H9 (cell line): Measurements from ENCODE around the gene PRDX4. TPM values are rescaled to one million over a fixed set of nuclear protein-coding genes. Genes with fewer than 3 reads are reported as not detected.
A peak's percentile ranks its signal among the peaks of the same experiment; 100 is the strongest.

ENCODE experiments used
- DNase-seq: peaks from one replicate; pipeline ENCODE4 v3.0.0-alpha.2; 2017
- H2AFZ ChIP-seq: one replicate; pipeline ENCODE4 v1.6.1; 2013; ENCODE audit warnings: mild to moderate bottlenecking, low read length, control low read depth, moderate library complexity
- H2AK5ac ChIP-seq: 2 replicates; pipeline ENCODE4 v1.6.1; 2013; ENCODE audit warnings: low read length, control low read depth, mixed read lengths; ENCODE audit not compliant: insufficient read length
- H2BK120ac ChIP-seq: one replicate; pipeline ENCODE4 v1.6.1; 2013; ENCODE audit warnings: low read depth, mild to moderate bottlenecking, low read length, control low read depth, inconsistent platforms; ENCODE audit not compliant: poor library complexity, severe bottlenecking
- H2BK12ac ChIP-seq: 2 replicates; pipeline ENCODE4 v1.6.1; 2013; ENCODE audit warnings: low read length, control low read depth, mixed read lengths, low read depth; ENCODE audit not compliant: insufficient read length
- H2BK15ac ChIP-seq: 2 replicates; pipeline ENCODE4 v1.6.1; 2013; ENCODE audit warnings: low read depth, low read length, control low read depth
- H2BK20ac ChIP-seq: one replicate; pipeline ENCODE4 v1.6.1; 2013; ENCODE audit warnings: low read depth, mild to moderate bottlenecking, low read length, control low read depth, inconsistent platforms; ENCODE audit not compliant: poor library complexity, severe bottlenecking
- H2BK5ac ChIP-seq: 2 replicates; pipeline ENCODE4 v1.6.1; 2013; ENCODE audit warnings: low read length, control low read depth, mixed read lengths; ENCODE audit not compliant: insufficient read length
- H3K14ac ChIP-seq: 2 replicates; pipeline ENCODE4 v1.6.1; 2013; ENCODE audit warnings: low read length, control low read depth; ENCODE audit not compliant: insufficient read depth
- H3K18ac ChIP-seq: 2 replicates; pipeline ENCODE4 v1.6.1; 2013; ENCODE audit warnings: low read depth, mild to moderate bottlenecking, mixed read lengths, low read length, control low read depth; ENCODE audit not compliant: insufficient read length
- H3K23ac ChIP-seq: 2 replicates; pipeline ENCODE4 v1.6.1; 2013; ENCODE audit warnings: low read length, control low read depth, mixed read lengths, low read depth; ENCODE audit not compliant: insufficient read length
- H3K23me2 ChIP-seq: 2 replicates; pipeline ENCODE4 v1.6.1; 2013; ENCODE audit warnings: low read depth, mild to moderate bottlenecking, mixed read lengths, low read length, control low read depth; ENCODE audit not compliant: insufficient read length, poor library complexity, severe bottlenecking
- H3K27ac ChIP-seq: 2 replicates; pipeline ENCODE4 v1.5.1; 2013; ENCODE audit warnings: low read length, control low read depth, mixed read lengths, low read depth; ENCODE audit not compliant: insufficient read length
- H3K27me3 ChIP-seq: 2 replicates; pipeline ENCODE4 v1.6.1; 2013; ENCODE audit warnings: low read length, control low read depth, inconsistent platforms; ENCODE audit not compliant: insufficient read depth
- H3K4ac ChIP-seq: 2 replicates; pipeline ENCODE4 v1.6.1; 2013; ENCODE audit warnings: low read depth, mild to moderate bottlenecking, control low read depth, inconsistent platforms, low read length, moderate library complexity
- H3K4me1 ChIP-seq: 2 replicates; pipeline ENCODE4 v1.6.1; 2013; ENCODE audit warnings: low read length, control low read depth, inconsistent platforms; ENCODE audit not compliant: insufficient read depth
- H3K4me2 ChIP-seq: 2 replicates; pipeline ENCODE4 v1.6.1; 2013; ENCODE audit warnings: low read length, control low read depth, mixed read lengths; ENCODE audit not compliant: insufficient read length, insufficient read depth
- H3K56ac ChIP-seq: 2 replicates; pipeline ENCODE4 v1.6.1; 2013; ENCODE audit warnings: low read depth, mild to moderate bottlenecking, mixed read lengths, low read length, control low read depth; ENCODE audit not compliant: insufficient read length
- H3K79me1 ChIP-seq: 2 replicates; pipeline ENCODE4 v1.6.1; 2013; ENCODE audit warnings: low read depth, mild to moderate bottlenecking, moderate library complexity, low read length, control low read depth, inconsistent platforms; ENCODE audit not compliant: insufficient read depth, poor library complexity, severe bottlenecking
- H3K79me2 ChIP-seq: 2 replicates; pipeline ENCODE4 v1.6.1; 2013; ENCODE audit warnings: low read length, control low read depth, inconsistent platforms; ENCODE audit not compliant: insufficient read depth
- H3K9ac ChIP-seq: 2 replicates; pipeline ENCODE4 v1.6.1; 2013; ENCODE audit warnings: low read length, control low read depth, mixed read lengths; ENCODE audit not compliant: insufficient read length; ENCODE audit errors: extremely low read depth
- H3K9me3 ChIP-seq: one replicate; pipeline ENCODE4 v1.6.1; 2013; ENCODE audit warnings: low read depth, low read length, inconsistent platforms; ENCODE audit not compliant: control insufficient read depth
- H3T11ph ChIP-seq: one replicate; pipeline ENCODE4 v1.6.1; 2013; ENCODE audit warnings: mild to moderate bottlenecking, low read length, control low read depth, inconsistent platforms
- H4K20me1 ChIP-seq: one replicate; pipeline ENCODE4 v1.6.1; 2013; ENCODE audit not compliant: control insufficient read depth, insufficient read length, insufficient read depth
- H4K5ac ChIP-seq: 2 replicates; pipeline ENCODE4 v1.6.1; 2013; ENCODE audit warnings: low read depth, mild to moderate bottlenecking, mixed read lengths, low read length, control low read depth; ENCODE audit not compliant: insufficient read length
- H4K8ac ChIP-seq: replicated peaks from 2 replicates; pipeline ENCODE4 v1.6.1; 2013; ENCODE audit warnings: low read length, control low read depth, mixed read lengths, low read depth; ENCODE audit not compliant: insufficient read length
- H4K91ac ChIP-seq: 2 replicates; pipeline ENCODE4 v1.6.1; 2013; ENCODE audit warnings: low read depth, mild to moderate bottlenecking, moderate library complexity, mixed read lengths, low read length, control low read depth; ENCODE audit not compliant: insufficient read length
- H3K27ac Mint-ChIP-seq, 3 experiments: 2 replicates in 2 of 3; 3 replicates in 1 of 3; pipeline ENCODE4 v1.8.0; 2020 to 2021; ENCODE audit warnings: mixed read lengths in 3 of 3, mild to moderate bottlenecking in 1 of 3, moderate library complexity in 1 of 3
- H3K27me3 Mint-ChIP-seq: 2 replicates; pipeline ENCODE4 v1.8.0; 2021; ENCODE audit warnings: low read depth, mild to moderate bottlenecking, moderate library complexity, mixed read lengths
- H3K36me3 Mint-ChIP-seq, 3 experiments: 2 replicates in 2 of 3; 3 replicates in 1 of 3; pipeline ENCODE4 v1.8.0; 2020 to 2021; ENCODE audit warnings: low read depth in 3 of 3, mixed read lengths in 3 of 3; ENCODE audit not compliant: insufficient read depth in 1 of 3
- H3K4me1 Mint-ChIP-seq, 2 experiments: 2 replicates each; pipeline ENCODE4 v1.8.0; 2020; ENCODE audit warnings: mixed read lengths in 2 of 2
- H3K4me3 Mint-ChIP-seq, 2 experiments: 2 replicates in 1 of 2; 3 replicates in 1 of 2; pipeline ENCODE4 v1.8.0; 2020 to 2021; ENCODE audit warnings: mild to moderate bottlenecking in 2 of 2, mixed read lengths in 2 of 2, moderate library complexity in 1 of 2
- H3K9me3 Mint-ChIP-seq, 2 experiments: 2 replicates in 1 of 2; 3 replicates in 1 of 2; pipeline ENCODE4 v1.8.0; 2020; ENCODE audit warnings: mild to moderate bottlenecking in 2 of 2, mixed read lengths in 2 of 2, moderate library complexity in 1 of 2
- CTCF ChIP-seq: fragments of 200-600 bp; sonication (generic); conservative IDR thresholded peaks from 3 replicates; pipeline ENCODE4 v1.8.0; 2021; ENCODE audit warnings: antibody characterized with exemption, mild to moderate bottlenecking
- WGBS: extraction: QIAGEN DNeasy Blood & Tissue Kit; methylation state at CpG from one replicate; pipeline ENCODE4 v1.1.7; 2013; ENCODE audit warnings: missing lambda C conversion rate, low lambda C conversion rate, mixed read lengths; ENCODE audit not compliant: insufficient read length; ENCODE audit errors: extremely low coverage; 5-methylcytosine and 5-hydroxymethylcytosine counted together
- long read RNA-seq: library from polyadenylated mRNA; unstranded; transcript quantifications from one replicate; pipeline ENCODE4 v2.0.0, GENCODE V29; 2020
- total RNA-seq: library from RNA; stranded (reverse); gene quantifications from 2 replicates; pipeline ENCODE4 v1.2.1, GENCODE V29; 2021

The PRDX4 gene
- total RNA-seq = 256 and 267 TPM in 2 replicates
- long read RNA-seq, transcript PRDX4-202 (7 exons, 1,005 nt) = major isoform, 789 of 827 reads
- long read RNA-seq, transcript PRDX4-201 (3 exons, 852 nt) = minor isoform, 13 of 827 reads
- long read RNA-seq, partial matches to known transcripts = 7 of 827 reads
- long read RNA-seq, other reads (novel, unspliced or antisense) = 18 of 827 reads

GRCh38 chrX:23667239-23668177 is at the start of gene PRDX4:
Gene PRDX4 (plus strand): TSS chrX:23667493. CDS start chrX:23667571, 78 bp downstream.
- peaks cover 2% of the 10 kb centered on the region; the same call in 1 of the 2 replicates for H3K79me2 ChIP-seq
- H3K18ac ChIP-seq = peak within 1 kb of the TSS; percentile 86
- H3K23me2 ChIP-seq = peaks cover 3% of the 10 kb centered on the region
- no peaks in the 10 kb centered on the region for H3K27me3 ChIP-seq
- H2BK12ac ChIP-seq = no peak within 1 kb of the TSS
- H3K4me1 Mint-ChIP-seq = peaks cover 23 to 27% of the 10 kb centered on the region in 2 experiments
- peak within 1 kb of the TSS; percentile 68 for H3K4me2 ChIP-seq
- no peak within 1 kb of the TSS for H2AK5ac ChIP-seq
- H3K27me3 Mint-ChIP-seq = peaks cover 3% of the 10 kb centered on the region
- peak within 1 kb of the TSS; percentile 85 to 88 for H3K4me3 Mint-ChIP-seq
- no peak within 1 kb of the TSS for H2AFZ ChIP-seq
- no peaks in the 10 kb centered on the region for H3K9me3 ChIP-seq
- H3K27ac Mint-ChIP-seq = peak within 1 kb of the TSS in 2 of 3 experiments; percentile 87 to 96; a peak in 5 of 7 replicates
- H3K23ac ChIP-seq = no peak within 1 kb of the TSS
- H4K20me1 ChIP-seq = no peaks in the 10 kb centered on the region
- no CpG with 5 or more reads among the region's 73 CpGs for WGBS
- H2BK5ac ChIP-seq = no peak within 1 kb of the TSS
- no peaks in the 10 kb centered on the region; the same call in 1 of the 2 replicates for H3K4me1 ChIP-seq
- H3K9ac ChIP-seq = peak within 1 kb of the TSS; percentile 82
- no peak within 1 kb of the TSS for H3K27ac ChIP-seq
- no peak within 1 kb of the TSS for H4K8ac ChIP-seq
- no peak within 1 kb of the TSS for H3K4ac ChIP-seq
- peaks cover 3% of the 10 kb centered on the region for H3K79me1 ChIP-seq
- TF ChIP-seq CTCF = no peak
- no peak within 1 kb of the TSS for H3T11ph ChIP-seq
- H3K9me3 Mint-ChIP-seq = no peaks in the 10 kb centered on the region
- H4K5ac ChIP-seq = no peak within 1 kb of the TSS
- H2BK120ac ChIP-seq = no peak within 1 kb of the TSS
- H3K36me3 Mint-ChIP-seq = peaks cover 5 to 20% (median 18%) of the 10 kb centered on the region in 3 experiments; a peak in 6 of 7 replicates
- H2BK15ac ChIP-seq = no peak within 1 kb of the TSS; the same call in 1 of the 2 replicates
- H4K91ac ChIP-seq = no peak within 1 kb of the TSS
- H3K56ac ChIP-seq = no peak within 1 kb of the TSS
- no peak within 1 kb of the TSS for H2BK20ac ChIP-seq
- H3K14ac ChIP-seq = peak within 1 kb of the TSS; percentile 92
- DNase-seq = peak; percentile 91
